Retina (tissue), 1 donor: ENCODE results near the gene LYRM2.

Source experiments
- DNase-seq: peaks from one replicate; pipeline ENCODE4 v3.0.0-alpha.2; 2016

The LYRM2 gene

DNA sequence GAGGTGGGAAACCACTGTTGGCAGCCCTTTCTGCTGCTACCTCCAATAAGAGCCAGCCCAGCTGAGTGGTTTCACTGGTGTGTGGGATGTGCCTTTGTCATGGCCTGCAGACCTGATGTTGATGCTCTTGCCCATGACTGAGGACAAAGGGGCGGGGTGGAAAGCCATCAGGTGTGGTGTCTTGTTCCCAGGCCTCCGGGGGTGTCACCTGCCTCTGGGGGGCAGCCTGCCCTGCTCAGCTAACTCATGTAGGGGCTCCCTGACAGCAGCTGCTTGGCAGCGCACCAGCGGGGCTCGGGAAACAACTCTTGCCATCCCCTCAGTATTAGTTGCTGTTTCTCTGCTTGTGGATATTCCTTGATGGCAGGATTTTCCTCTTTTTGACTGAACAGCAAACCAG lies 91.3 kb downstream of the LYRM2 start:
- DNase-seq: no peak

DNA sequence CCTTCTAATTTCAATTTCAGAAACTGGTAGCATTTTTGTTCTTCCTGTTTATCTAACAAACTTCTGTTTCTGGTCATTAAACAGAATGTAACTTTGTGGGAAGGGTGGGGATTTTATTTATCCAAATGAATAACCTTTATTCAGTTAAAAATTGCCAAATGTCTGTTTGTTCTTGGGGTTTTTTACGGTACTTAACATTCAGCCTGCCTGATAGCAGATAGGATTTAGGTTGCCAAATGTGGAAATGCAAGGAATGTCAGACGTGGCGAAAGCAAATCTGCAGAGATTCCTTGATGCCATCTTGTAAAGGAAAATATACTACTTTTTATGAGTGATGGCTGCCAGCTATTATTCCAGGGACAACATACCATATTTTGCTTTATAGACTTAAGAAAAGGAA lies 95.7 kb downstream of the LYRM2 start:
- no peak for DNase-seq

DNA sequence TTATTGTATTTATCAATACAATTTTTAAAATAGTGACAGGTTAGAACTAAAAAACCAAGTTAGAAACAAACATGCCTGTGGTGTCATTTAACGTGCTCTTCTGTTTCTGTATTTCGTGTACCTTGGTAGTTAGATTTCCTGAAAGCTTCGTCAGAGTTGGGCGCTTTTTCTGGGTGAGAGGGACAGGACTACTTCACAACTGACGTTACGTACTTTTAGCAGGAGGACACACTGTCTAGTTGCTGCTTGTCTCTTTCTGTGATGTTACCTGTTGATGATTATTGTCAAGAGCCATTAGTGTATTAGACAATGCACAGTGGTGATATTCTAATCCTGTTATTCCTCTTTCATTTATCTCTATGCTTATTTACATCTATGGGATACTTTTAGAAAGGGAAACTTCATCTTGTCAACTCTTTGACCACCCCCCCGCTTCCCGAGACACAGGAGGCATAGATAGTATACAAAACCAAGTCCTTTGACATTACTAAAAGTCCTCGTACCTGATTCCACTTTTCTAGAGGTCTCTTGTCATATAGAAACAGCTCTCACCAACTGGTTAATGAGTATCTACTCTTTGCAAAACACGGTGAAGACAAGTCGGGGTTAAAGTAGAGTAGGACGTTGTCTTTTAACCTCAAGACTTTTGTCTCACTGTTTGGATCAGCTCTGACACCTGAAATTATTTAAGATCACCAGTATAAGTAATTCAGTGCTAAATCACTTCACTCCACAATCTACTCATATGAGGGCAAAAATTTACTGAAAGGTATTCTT lies 96.3 kb downstream of the LYRM2 start:
- DNase-seq: no peak

DNA sequence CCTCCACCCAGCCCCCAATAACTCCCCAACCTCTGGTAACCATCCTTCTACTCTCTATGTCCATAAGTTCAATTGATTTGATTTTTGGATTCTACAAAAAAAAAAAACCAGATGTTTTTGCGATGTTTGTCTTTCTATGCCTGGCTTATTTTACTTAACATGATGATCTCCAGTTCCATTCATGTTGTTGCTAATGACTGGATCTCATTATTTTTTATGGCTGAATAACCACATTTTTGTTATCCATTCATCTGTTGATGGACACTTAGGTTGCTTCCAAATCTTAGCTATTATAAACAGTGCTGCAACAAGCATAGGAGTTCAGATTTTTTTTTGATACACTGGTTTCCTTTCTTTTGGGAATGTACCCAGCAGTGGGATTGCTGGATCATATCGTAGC lies 98.8 kb downstream of the LYRM2 start:
- DNase-seq: no peak

DNA sequence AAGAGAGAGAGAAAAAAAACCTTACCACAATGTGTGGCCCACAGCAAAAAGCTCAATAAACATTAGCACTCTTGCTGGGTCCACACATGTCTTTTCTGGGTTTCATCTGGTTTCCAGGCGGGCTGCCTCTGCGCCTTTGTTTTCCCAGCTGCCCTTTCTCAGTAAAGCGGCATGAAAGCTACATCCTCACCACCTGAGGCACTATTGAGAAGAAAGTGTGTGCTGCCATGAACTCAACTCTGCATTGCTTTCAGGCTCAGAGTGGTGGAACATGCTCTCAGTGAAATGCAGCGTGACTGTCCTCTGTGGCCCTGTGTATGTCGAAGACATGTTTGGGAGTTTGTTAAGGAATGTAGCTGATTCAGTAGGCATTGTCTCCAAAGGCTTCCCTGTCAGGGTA lies 102.3 kb downstream of the LYRM2 start:
- DNase-seq: peak; percentile 47

DNA sequence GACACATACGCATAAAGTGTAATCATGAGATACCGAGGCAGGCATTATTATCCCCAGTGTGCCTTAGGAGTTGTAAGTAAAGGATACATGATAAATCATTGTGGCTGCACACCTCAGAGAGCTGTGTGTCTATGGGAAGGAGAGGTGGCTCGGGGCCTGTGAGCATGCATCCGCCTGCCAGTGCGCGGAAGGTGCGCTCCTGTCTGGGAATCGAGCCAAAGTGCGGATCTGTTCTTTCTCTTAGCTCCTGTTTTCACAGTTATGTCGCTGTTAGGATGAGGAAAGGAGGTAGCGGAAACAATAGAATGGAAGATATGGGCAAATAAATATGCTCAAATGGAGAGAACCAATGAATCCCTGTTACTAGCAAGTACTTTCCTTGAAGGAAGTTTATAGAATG lies 107.6 kb downstream of the LYRM2 start:
- DNase-seq: no peak

DNA sequence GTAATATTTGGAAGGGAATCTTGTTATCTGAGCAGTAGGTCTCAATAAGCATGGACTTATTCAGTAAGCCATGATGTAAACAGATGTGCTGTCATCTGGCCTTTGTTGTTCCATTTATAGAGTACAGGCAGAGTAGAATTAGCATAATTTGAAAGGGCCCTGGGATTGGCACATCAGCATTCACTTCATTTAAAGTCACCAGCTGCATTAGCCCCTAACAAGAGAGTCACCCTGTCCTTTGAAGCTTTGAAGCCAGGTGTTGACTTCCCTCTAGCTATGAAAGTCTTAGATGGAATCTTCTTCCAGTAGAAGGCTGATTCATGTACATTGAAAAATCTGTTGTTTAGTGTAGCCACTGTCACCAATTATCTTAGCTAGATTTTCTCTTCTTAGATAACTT lies 109.7 kb downstream of the LYRM2 start:
- DNase-seq: no peak

DNA sequence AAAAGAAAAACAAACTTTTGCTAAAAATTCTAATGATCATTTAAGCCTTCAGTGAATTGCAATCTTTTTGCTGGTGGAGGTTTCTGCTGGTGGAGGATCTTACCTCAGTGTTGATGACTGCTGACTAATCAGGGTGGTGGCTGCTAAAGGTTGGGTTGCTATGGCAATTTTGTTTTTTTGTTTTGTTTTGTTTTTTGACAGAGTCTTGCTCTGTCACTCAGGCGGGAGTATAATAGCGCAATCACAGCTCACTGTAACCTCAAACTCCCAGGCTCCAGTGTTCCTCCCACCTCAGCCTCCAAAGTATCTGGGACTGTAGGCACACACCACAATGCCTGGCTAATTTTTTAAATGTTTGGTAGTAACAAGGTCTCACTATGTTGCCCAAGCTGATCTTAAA lies 110.9 kb downstream of the LYRM2 start:
- DNase-seq: no peak

DNA sequence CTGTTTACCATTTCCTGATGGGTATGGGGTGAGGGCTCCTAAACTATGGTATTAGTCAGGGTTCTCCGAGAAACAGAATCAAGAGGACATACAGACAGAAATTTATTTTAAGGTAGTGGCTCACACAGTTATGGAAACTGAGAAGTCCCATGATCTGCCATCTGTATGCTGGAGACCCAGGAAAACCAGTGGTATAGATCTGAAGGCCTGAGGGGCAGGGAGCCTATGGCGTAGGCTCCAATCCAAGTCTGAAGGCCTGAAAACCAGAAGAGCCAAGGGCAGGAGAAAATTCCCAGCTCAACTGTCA lies 112.0 kb downstream of the LYRM2 start:
- DNase-seq: no peak

DNA sequence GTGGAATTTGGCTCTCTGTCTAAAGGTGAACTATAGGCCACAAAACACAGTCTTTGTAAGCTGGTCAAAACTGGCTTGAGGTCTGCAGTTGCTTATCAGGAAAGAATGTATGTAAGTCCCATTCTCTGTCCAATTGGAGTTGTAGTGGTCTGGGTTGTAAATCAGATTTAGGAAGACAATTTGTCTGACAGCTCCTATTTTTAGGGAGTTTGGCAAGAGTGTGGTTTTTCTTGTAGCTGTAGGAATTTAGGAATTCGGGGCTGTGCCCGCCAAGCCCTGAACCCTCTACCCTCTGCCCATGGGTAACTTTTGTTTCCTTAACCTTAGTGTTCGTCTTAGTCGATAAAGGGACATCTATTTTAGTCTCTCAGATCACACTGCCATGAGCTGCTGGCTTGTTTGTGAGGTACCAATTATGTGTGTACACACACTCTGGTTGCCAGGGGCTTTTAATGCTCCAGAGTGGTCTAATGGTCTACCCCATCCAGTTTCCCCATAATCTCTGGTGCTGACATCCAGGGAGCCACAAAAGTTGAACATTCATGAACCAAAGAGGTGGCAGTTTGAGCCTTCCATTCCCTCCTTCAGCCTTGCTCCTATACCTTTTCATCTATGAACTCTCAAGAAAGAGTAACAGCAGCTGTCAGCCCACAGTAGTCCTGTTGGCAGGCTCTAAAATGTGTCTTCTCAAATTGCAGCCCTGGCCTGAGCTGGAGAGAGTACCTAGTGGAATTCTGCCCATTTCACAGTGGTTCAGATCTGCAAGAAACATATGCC lies 112.6 kb downstream of the LYRM2 start:
- no peak for DNase-seq

DNA sequence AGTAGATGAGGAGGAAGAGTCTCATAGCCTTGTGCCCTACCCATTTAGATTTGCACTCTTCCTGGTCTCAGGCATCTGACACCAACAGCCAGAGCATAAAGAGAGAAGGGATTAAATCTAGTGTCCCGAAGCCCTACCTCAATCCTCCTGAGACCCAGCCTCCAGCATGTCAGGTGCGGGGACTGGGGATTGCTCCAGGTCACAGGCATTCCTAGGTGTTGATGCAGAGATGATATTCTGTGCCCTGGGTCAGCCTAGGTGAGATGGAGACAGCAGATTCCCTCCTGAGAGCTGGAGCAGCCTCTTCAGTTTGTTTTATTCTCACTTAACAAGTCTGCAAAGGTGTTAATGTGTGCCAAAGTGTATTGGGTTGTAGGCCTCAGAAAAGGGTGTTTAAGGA lies 115.8 kb downstream of the LYRM2 start:
- DNase-seq: no peak

DNA sequence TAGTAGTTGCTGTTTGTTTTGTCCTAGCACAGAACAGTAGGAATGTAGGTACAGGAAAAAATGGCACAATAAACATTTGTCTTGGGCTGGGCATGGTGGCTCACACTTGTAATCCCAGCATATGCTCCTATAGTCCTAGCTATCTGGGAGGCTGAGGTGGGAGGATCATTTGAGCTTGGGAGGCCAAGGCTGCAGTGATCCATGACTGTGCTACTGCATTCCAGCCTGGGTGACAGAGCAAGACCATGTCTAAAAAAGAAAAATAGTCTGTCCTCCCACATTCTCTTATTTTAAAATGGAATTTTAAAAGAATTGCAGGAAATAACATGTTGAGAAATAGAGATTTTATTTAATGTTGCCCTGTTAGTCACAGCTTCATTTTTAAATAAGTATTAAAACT lies 117.8 kb downstream of the LYRM2 start:
- DNase-seq: no peak

DNA sequence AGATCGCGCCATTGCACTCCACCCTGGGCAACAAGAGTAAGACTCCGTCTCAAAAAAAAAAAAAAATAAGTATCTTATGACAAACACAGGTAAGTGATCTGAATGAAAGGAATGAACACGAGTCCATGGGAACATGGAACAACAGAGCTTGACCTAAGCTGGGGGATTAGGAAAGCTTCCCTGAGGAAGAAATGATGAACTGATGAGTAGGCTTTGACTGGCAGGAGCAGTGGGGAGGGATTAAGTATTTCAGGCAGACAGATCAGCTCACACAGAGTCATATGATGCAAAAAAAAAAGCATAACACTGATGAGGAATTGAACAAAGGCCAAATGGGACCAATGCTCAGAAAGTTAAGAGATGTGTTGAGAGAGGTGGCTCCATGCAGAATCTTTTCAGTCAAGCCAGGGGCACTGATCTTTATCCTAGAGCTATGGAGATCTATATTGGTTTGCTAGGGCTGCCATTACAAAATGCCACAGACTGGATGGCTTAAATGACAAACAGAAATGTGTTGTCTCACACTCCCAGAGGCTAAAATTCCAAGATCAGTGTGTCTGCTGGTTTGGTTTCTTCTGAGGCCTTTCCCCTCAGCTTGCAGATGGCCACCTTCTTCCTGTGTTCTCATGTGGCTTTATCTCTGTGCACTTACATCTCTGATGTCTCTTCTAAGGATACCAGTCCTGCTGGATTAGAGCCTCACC lies 120.0 kb downstream of the LYRM2 start:
- no peak for DNase-seq
